Liver (tissue), 3 donors: ENCODE measurements around the gene COL6A3.

Source experiments
- EGR1 ChIP-seq, 2 donors: IDR thresholded peaks; 2 replicates each; pipeline ENCODE4 v1.6.1; 2016 to 2018; ENCODE audit warnings: antibody characterized with exemption in 2 of 2, low read depth in 2 of 2
- FOXA1 ChIP-seq: IDR thresholded peaks from 2 replicates; pipeline ENCODE4 v1.6.1; 2016; ENCODE audit warnings: antibody characterized with exemption
- GABPA ChIP-seq, 2 donors: IDR thresholded peaks in 1 of 2; conservative IDR thresholded peaks in 1 of 2; 2 replicates each; pipeline ENCODE4 v1.6.1; 2016; ENCODE audit warnings: antibody characterized with exemption in 2 of 2, mild to moderate bottlenecking in 1 of 2, moderate library complexity in 1 of 2
- JUND ChIP-seq, 2 donors: IDR thresholded peaks; 2 replicates each; pipeline ENCODE4 v1.6.1; 2016; ENCODE audit warnings: antibody characterized with exemption in 2 of 2
- RAD21 ChIP-seq, 2 donors: IDR thresholded peaks; 2 replicates each; pipeline ENCODE4 v1.6.1; 2016; ENCODE audit warnings: antibody characterized with exemption in 2 of 2, mild to moderate bottlenecking in 2 of 2
- RXRA ChIP-seq, 2 donors: IDR thresholded peaks; 2 replicates each; pipeline ENCODE4 v1.6.1; 2017 to 2018; ENCODE audit warnings: antibody characterized with exemption in 2 of 2, mild to moderate bottlenecking in 1 of 2
- SP1 ChIP-seq: IDR thresholded peaks from 2 replicates; pipeline ENCODE4 v1.6.1; 2018; ENCODE audit warnings: antibody characterized with exemption, mild to moderate bottlenecking
- TAF1 ChIP-seq: conservative IDR thresholded peaks from 2 replicates; pipeline ENCODE4 v1.6.1; 2016; ENCODE audit warnings: antibody characterized with exemption, mild to moderate bottlenecking
- YY1 ChIP-seq: IDR thresholded peaks from 2 replicates; pipeline ENCODE4 v1.6.1; 2016; ENCODE audit warnings: antibody characterized with exemption, mild to moderate bottlenecking
- TF ChIP-seq, protein P1 (sequence below): IDR thresholded peaks from 2 replicates; pipeline ENCODE4 v1.6.1; 2016; ENCODE audit warnings: antibody characterized with exemption, mild to moderate bottlenecking
- TF ChIP-seq, protein P2 (sequence below): fragments of 150-350 bp; IDR thresholded peaks from 2 replicates; pipeline ENCODE4 v1.5.1; 2017; ENCODE audit warnings: improper control_type of control experiment, low read depth, low read length; ENCODE audit not compliant: missing input control
- TF ChIP-seq, protein P3 (sequence below): IDR thresholded peaks from 2 replicates; pipeline ENCODE4 v1.6.1; 2016; ENCODE audit warnings: antibody characterized with exemption
- TF ChIP-seq, protein P4 (sequence below): IDR thresholded peaks from 2 replicates; pipeline ENCODE4 v1.6.1; 2016; ENCODE audit warnings: antibody characterized with exemption
- TF ChIP-seq, protein P5 (sequence below): IDR thresholded peaks from 2 replicates; pipeline ENCODE4 v1.6.1; 2016; ENCODE audit warnings: antibody characterized with exemption
- donor health status: healthy.
- donor health status: healthy.

DNA sequence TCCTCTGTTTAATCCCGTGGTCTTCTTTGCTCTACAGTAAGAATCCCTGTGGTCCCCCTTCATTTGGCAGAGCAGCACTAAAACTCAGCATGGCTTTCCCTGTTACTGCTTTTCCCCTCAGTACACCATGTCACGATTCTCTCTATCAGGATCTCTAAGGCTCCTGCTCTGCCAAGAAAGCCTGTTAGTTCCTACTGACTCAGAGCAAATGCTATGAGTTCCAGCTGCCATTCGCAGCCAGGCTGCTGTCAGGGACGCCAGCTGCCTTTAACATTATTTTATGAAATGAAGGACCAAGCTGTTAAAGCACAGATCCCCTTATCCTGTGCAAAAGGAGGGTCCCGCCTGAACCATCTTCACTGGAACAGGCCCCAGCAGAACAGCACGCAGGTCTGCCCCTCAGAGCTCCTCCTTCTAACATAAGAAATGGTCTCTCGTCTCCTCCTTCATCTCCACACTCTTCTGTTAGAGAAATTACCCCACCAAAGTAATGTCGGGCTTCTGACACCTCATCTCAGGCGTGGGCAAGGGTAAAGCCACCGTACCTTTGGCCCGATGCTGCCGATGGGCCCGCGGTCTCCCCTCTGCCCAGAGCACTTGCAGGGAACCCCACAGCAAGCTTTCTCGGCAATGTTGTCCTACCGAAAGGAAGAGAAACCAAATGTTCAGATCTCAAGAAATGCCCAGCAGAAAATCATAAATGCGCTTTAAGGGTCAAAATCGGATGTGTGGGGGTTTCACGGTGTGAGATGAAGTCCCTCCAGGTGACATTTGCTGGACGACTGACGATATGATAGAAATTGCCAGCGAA is 52.6 kb downstream of the COL6A3 start:
- TF ChIP-seq, protein P1, sequence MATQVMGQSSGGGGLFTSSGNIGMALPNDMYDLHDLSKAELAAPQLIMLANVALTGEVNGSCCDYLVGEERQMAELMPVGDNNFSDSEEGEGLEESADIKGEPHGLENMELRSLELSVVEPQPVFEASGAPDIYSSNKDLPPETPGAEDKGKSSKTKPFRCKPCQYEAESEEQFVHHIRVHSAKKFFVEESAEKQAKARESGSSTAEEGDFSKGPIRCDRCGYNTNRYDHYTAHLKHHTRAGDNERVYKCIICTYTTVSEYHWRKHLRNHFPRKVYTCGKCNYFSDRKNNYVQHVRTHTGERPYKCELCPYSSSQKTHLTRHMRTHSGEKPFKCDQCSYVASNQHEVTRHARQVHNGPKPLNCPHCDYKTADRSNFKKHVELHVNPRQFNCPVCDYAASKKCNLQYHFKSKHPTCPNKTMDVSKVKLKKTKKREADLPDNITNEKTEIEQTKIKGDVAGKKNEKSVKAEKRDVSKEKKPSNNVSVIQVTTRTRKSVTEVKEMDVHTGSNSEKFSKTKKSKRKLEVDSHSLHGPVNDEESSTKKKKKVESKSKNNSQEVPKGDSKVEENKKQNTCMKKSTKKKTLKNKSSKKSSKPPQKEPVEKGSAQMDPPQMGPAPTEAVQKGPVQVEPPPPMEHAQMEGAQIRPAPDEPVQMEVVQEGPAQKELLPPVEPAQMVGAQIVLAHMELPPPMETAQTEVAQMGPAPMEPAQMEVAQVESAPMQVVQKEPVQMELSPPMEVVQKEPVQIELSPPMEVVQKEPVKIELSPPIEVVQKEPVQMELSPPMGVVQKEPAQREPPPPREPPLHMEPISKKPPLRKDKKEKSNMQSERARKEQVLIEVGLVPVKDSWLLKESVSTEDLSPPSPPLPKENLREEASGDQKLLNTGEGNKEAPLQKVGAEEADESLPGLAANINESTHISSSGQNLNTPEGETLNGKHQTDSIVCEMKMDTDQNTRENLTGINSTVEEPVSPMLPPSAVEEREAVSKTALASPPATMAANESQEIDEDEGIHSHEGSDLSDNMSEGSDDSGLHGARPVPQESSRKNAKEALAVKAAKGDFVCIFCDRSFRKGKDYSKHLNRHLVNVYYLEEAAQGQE: no peak
- TF ChIP-seq, protein P2, sequence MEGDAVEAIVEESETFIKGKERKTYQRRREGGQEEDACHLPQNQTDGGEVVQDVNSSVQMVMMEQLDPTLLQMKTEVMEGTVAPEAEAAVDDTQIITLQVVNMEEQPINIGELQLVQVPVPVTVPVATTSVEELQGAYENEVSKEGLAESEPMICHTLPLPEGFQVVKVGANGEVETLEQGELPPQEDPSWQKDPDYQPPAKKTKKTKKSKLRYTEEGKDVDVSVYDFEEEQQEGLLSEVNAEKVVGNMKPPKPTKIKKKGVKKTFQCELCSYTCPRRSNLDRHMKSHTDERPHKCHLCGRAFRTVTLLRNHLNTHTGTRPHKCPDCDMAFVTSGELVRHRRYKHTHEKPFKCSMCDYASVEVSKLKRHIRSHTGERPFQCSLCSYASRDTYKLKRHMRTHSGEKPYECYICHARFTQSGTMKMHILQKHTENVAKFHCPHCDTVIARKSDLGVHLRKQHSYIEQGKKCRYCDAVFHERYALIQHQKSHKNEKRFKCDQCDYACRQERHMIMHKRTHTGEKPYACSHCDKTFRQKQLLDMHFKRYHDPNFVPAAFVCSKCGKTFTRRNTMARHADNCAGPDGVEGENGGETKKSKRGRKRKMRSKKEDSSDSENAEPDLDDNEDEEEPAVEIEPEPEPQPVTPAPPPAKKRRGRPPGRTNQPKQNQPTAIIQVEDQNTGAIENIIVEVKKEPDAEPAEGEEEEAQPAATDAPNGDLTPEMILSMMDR: no peak
- TF ChIP-seq RXRA (IDR thresholded peaks at IDR 0.05) (no peak), JUND (IDR thresholded peaks at IDR 0.05) (no peak), GABPA (IDR thresholded peaks at IDR 0.05 in 1 of 2, conservative IDR thresholded peaks at IDR 0.05 in 1 of 2) (no peak), TAF1 (no peak), RAD21 (IDR thresholded peaks at IDR 0.05) (no peak), YY1 (no peak), SP1 (no peak), EGR1 (IDR thresholded peaks at IDR 0.05; ENCODE audit: low read depth in 2 of 2) (no peak), FOXA1 (no peak)
- TF ChIP-seq, protein P3, sequence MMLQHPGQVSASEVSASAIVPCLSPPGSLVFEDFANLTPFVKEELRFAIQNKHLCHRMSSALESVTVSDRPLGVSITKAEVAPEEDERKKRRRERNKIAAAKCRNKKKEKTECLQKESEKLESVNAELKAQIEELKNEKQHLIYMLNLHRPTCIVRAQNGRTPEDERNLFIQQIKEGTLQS: no peak
- TF ChIP-seq, protein P4, sequence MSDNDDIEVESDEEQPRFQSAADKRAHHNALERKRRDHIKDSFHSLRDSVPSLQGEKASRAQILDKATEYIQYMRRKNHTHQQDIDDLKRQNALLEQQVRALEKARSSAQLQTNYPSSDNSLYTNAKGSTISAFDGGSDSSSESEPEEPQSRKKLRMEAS: no peak
- TF ChIP-seq, protein P5, sequence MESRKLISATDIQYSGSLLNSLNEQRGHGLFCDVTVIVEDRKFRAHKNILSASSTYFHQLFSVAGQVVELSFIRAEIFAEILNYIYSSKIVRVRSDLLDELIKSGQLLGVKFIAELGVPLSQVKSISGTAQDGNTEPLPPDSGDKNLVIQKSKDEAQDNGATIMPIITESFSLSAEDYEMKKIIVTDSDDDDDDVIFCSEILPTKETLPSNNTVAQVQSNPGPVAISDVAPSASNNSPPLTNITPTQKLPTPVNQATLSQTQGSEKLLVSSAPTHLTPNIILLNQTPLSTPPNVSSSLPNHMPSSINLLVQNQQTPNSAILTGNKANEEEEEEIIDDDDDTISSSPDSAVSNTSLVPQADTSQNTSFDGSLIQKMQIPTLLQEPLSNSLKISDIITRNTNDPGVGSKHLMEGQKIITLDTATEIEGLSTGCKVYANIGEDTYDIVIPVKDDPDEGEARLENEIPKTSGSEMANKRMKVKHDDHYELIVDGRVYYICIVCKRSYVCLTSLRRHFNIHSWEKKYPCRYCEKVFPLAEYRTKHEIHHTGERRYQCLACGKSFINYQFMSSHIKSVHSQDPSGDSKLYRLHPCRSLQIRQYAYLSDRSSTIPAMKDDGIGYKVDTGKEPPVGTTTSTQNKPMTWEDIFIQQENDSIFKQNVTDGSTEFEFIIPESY: no peak
